Stimulated activated naive CD8-positive, alpha-beta T cell treated with anti-CD3 and anti-CD28 coated beads, Interleukin-15, amount 100 ng/mL, for 72 hours (primary cell): ENCODE data around the gene DLG5.

Experiments used
- ATAC-seq: fragments of 150-1000 bp; cut with Tn5 transposase; 2 replicates; pipeline ENCODE4 v1.10.0; 2021; ENCODE audit warnings: mild to moderate bottlenecking, moderate library complexity
- DNase-seq, 2 donors: peaks; one replicate each; pipeline ENCODE4 v3.0.0; 2021 to 2022
- H3K27ac Mint-ChIP-seq, 2 donors: one replicate each; pipeline ENCODE4 v1.8.0; 2022; ENCODE audit warnings: mild to moderate bottlenecking in 2 of 2, mixed read lengths in 2 of 2, moderate library complexity in 2 of 2
- H3K27me3 Mint-ChIP-seq: one replicate; pipeline ENCODE4 v1.8.0; 2022; ENCODE audit warnings: mixed read lengths
- H3K4me1 Mint-ChIP-seq: one replicate; pipeline ENCODE4 v1.8.0; 2022; ENCODE audit warnings: mild to moderate bottlenecking, mixed read lengths
- H3K4me3 Mint-ChIP-seq, 2 donors: one replicate each; pipeline ENCODE4 v1.8.0; 2022; ENCODE audit warnings: mild to moderate bottlenecking in 2 of 2, mixed read lengths in 2 of 2, moderate library complexity in 1 of 2
- H3K9me3 Mint-ChIP-seq, 2 donors: one replicate each; pipeline ENCODE4 v1.8.0; 2022; ENCODE audit warnings: mixed read lengths in 2 of 2

Gene DLG5

GRCh38 chr10:77962350-77963146 is 36.0 kb upstream of the DLG5 start:
- Mint-ChIP-seq H3K27me3 (no peaks in the 10 kb centered on the region), H3K4me3 (no peak overlapping the region), H3K4me1 (no peaks in the 10 kb centered on the region), H3K27ac (no peak overlapping the region), H3K9me3 (peaks cover 5 to 15% of the 10 kb centered on the region in 2 donors)
- no peak for DNase-seq
- ATAC-seq = no peak

GRCh38 chr10:77961668-77962067 is 35.1 kb upstream of the DLG5 start:
- H3K27ac Mint-ChIP-seq = no peak overlapping the region
- ATAC-seq (no peak), DNase-seq (no peak)
- no peaks in the 10 kb centered on the region for H3K27me3 Mint-ChIP-seq
- peaks cover 5 to 15% of the 10 kb centered on the region in 2 donors for H3K9me3 Mint-ChIP-seq
- H3K4me3 Mint-ChIP-seq = no peak overlapping the region
- no peaks in the 10 kb centered on the region for H3K4me1 Mint-ChIP-seq

GRCh38 chr10:77960829-77961329 is 34.3 kb upstream of the DLG5 start:
- DNase-seq (no peak), ATAC-seq (no peak)
- peaks cover 6% of the 10 kb centered on the region for H3K27me3 Mint-ChIP-seq
- H3K9me3 Mint-ChIP-seq = peaks cover 5 to 15% of the 10 kb centered on the region in 2 donors
- no peaks in the 10 kb centered on the region for H3K4me1 Mint-ChIP-seq
- H3K4me3 Mint-ChIP-seq = no peak overlapping the region
- H3K27ac Mint-ChIP-seq = no peak overlapping the region

GRCh38 chr10:77959887-77960455 is 33.4 kb upstream of the DLG5 start:
- Mint-ChIP-seq H3K9me3 (peaks cover 4 to 13% of the 10 kb centered on the region in 2 donors), H3K4me1 (no peaks in the 10 kb centered on the region), H3K4me3 (no peak overlapping the region), H3K27ac (no peak overlapping the region), H3K27me3 (peaks cover 8% of the 10 kb centered on the region)
- ATAC-seq (no peak), DNase-seq (no peak)

GRCh38 chr10:77959384-77959783 is 32.8 kb upstream of the DLG5 start:
- DNase-seq (no peak), ATAC-seq (no peak)
- Mint-ChIP-seq H3K9me3 (peaks cover 0 to 7% of the 10 kb centered on the region in 2 donors), H3K27me3 (peaks cover 8% of the 10 kb centered on the region), H3K27ac (no peak overlapping the region), H3K4me1 (no peaks in the 10 kb centered on the region), H3K4me3 (no peak overlapping the region)

- peaks cover 9 to 14% of the 10 kb centered on the region in 2 donors for H3K9me3 Mint-ChIP-seq
- no peak for DNase-seq
- H3K4me3 Mint-ChIP-seq = no peak overlapping the region
- H3K27me3 Mint-ChIP-seq = peaks cover 8% of the 10 kb centered on the region
- no peak overlapping the region for H3K27ac Mint-ChIP-seq
- no peaks in the 10 kb centered on the region for H3K4me1 Mint-ChIP-seq
- ATAC-seq = no peak
Measured at GRCh38 chr10:77955136-77955535, 28.6 kb upstream of the DLG5 start.

GRCh38 chr10:77949167-77949566 is 22.6 kb upstream of the DLG5 start:
- Mint-ChIP-seq H3K27ac (no peak overlapping the region), H3K9me3 (peaks cover 9 to 14% of the 10 kb centered on the region in 2 donors), H3K4me3 (no peak overlapping the region), H3K4me1 (no peaks in the 10 kb centered on the region), H3K27me3 (peaks cover 31% of the 10 kb centered on the region)
- DNase-seq = no peak
- no peak for ATAC-seq

- DNase-seq (no peak), ATAC-seq (no peak)
- peaks cover 5 to 9% of the 10 kb centered on the region in 2 donors for H3K9me3 Mint-ChIP-seq
- no peaks in the 10 kb centered on the region for H3K4me1 Mint-ChIP-seq
- peaks cover 31% of the 10 kb centered on the region for H3K27me3 Mint-ChIP-seq
- H3K27ac Mint-ChIP-seq = no peak overlapping the region
- H3K4me3 Mint-ChIP-seq = no peak overlapping the region
Measured at GRCh38 chr10:77946084-77946483, 19.5 kb upstream of the DLG5 start.

- Mint-ChIP-seq H3K9me3 (no peaks in the 10 kb centered on the region), H3K27ac (no peak overlapping the region), H3K27me3 (peaks cover 30% of the 10 kb centered on the region), H3K4me3 (no peak overlapping the region), H3K4me1 (no peaks in the 10 kb centered on the region)
- ATAC-seq (no peak), DNase-seq (no peak)
Measured at GRCh38 chr10:77944519-77944918, 18.0 kb upstream of the DLG5 start.

- ATAC-seq (no peak), DNase-seq (no peak)
- Mint-ChIP-seq H3K4me1 (no peaks in the 10 kb centered on the region), H3K9me3 (no peaks in the 10 kb centered on the region), H3K27ac (peak overlapping the region in 1 of 2 donors; percentile 27), H3K4me3 (no peak overlapping the region), H3K27me3 (peaks cover 19% of the 10 kb centered on the region)
Measured at GRCh38 chr10:77943121-77943901, 16.8 kb upstream of the DLG5 start.

GRCh38 chr10:77941790-77942189 is 15.2 kb upstream of the DLG5 start:
- DNase-seq = no peak
- ATAC-seq = no peak
- Mint-ChIP-seq H3K4me1 (no peaks in the 10 kb centered on the region), H3K4me3 (no peak overlapping the region), H3K27me3 (peaks cover 19% of the 10 kb centered on the region), H3K27ac (peak overlapping the region in 1 of 2 donors; percentile 65), H3K9me3 (no peaks in the 10 kb centered on the region)

- Mint-ChIP-seq H3K27ac (no peak overlapping the region), H3K4me1 (no peaks in the 10 kb centered on the region), H3K4me3 (no peak overlapping the region), H3K9me3 (no peaks in the 10 kb centered on the region), H3K27me3 (peaks cover 15% of the 10 kb centered on the region)
- ATAC-seq (no peak), DNase-seq (no peak)
Measured at GRCh38 chr10:77940627-77941026, 14.1 kb upstream of the DLG5 start.

- H3K27ac Mint-ChIP-seq = no peak overlapping the region
- no peak for DNase-seq
- H3K4me3 Mint-ChIP-seq = no peak overlapping the region
- ATAC-seq = no peak
- no peaks in the 10 kb centered on the region for H3K4me1 Mint-ChIP-seq
- no peaks in the 10 kb centered on the region for H3K9me3 Mint-ChIP-seq
- H3K27me3 Mint-ChIP-seq = peaks cover 11% of the 10 kb centered on the region
Measured at GRCh38 chr10:77940225-77940624, 13.7 kb upstream of the DLG5 start.

GRCh38 chr10:77939561-77940001 is 13.0 kb upstream of the DLG5 start:
- peaks cover 5% of the 10 kb centered on the region for H3K27me3 Mint-ChIP-seq

GRCh38 chr10:77936697-77937567 is 10.4 kb upstream of the DLG5 start:
- DNase-seq = no peak
- peaks cover 5% of the 10 kb centered on the region for H3K27me3 Mint-ChIP-seq
- no peak overlapping the region for H3K4me3 Mint-ChIP-seq
- H3K4me1 Mint-ChIP-seq = no peaks in the 10 kb centered on the region
- H3K27ac Mint-ChIP-seq = no peak overlapping the region
- no peak for ATAC-seq
- H3K9me3 Mint-ChIP-seq = no peaks in the 10 kb centered on the region

More at GRCh38 chr10:77939561-77940001, 13.0 kb upstream of the DLG5 start:
- no peak for DNase-seq
- ATAC-seq = no peak
- H3K4me3 Mint-ChIP-seq = no peak overlapping the region
- no peak overlapping the region for H3K27ac Mint-ChIP-seq
- no peaks in the 10 kb centered on the region for H3K9me3 Mint-ChIP-seq
- H3K4me1 Mint-ChIP-seq = no peaks in the 10 kb centered on the region
